HG02852 (cell line): ENCODE data around the gene C14orf119.

Experiments used
- ATAC-seq: cut with Tn5 transposase; IDR thresholded peaks from one replicate; pipeline ENCODE4 v1.9.1; 2021; ENCODE audit warnings: mild to moderate bottlenecking, moderate library complexity; ENCODE audit not compliant: unreplicated experiment

The C14orf119 gene

GRCh38 chr14:23146351-23146910, 51.1 kb downstream of the C14orf119 start:
- no peak for ATAC-seq

- no peak for ATAC-seq
Measured at GRCh38 chr14:23146980-23147379, 51.7 kb downstream of the C14orf119 start.

GRCh38 chr14:23147676-23148075, 52.4 kb downstream of the C14orf119 start:
- ATAC-seq = no peak

- ATAC-seq = no peak
Measured at GRCh38 chr14:23148591-23149249, 53.4 kb downstream of the C14orf119 start.

GRCh38 chr14:23149745-23150144, 54.4 kb downstream of the C14orf119 start:
- ATAC-seq = no peak
